SK-N-MC (cell line): ENCODE data around the gene PCDHA8.
"Not testable (repeated sequence)": the region's sequence is repeated elsewhere in the genome, so short reads cannot be mapped to it uniquely, and the experiment has no call there.

Experiments used
- DNase-seq: peaks from one replicate; pipeline ENCODE4 v3.0.0-alpha.2; 2011; ENCODE audit warnings: low read depth, low spot score
- H3K27ac ChIP-seq: fragments of 200-600 bp; sonication (generic); 2 replicates; pipeline ENCODE4 v1.5.1; 2016; ENCODE audit warnings: mixed run types
- H3K36me3 ChIP-seq: fragments of 200-600 bp; sonication (generic); 2 replicates; pipeline ENCODE4 v1.6.1; 2017; ENCODE audit warnings: antibody characterized with exemption, low read length, mixed read lengths; ENCODE audit not compliant: insufficient read depth
- H3K4me3 ChIP-seq: fragments of 200-600 bp; sonication (generic); 2 replicates; pipeline ENCODE4 v1.5.1; 2016
- H3K9ac ChIP-seq: fragments of 200-600 bp; sonication (generic); 2 replicates; pipeline ENCODE4 v1.8.0; 2017; ENCODE audit warnings: mixed run types, mixed read lengths; ENCODE audit not compliant: insufficient read length
- H3K9me3 ChIP-seq: fragments of 200-600 bp; sonication (generic); 2 replicates; pipeline ENCODE4 v1.6.1; 2017; ENCODE audit warnings: low read depth, mild to moderate bottlenecking, antibody characterized with exemption, low read length, moderate library complexity, mixed read lengths
- EZH2 ChIP-seq: fragments of 200-600 bp; sonication (generic); IDR thresholded peaks from one replicate; pipeline ENCODE4 v1.6.1; 2017; ENCODE audit warnings: antibody characterized with exemption
- FOXP2 ChIP-seq: optimal IDR thresholded peaks from 2 replicates; pipeline ENCODE3; 2011; ENCODE audit warnings: mild to moderate bottlenecking, moderate library complexity; ENCODE audit not compliant: insufficient read depth; ENCODE audit errors: extremely low read length, control extremely low read depth
- POLR2AphosphoS5 ChIP-seq: IDR thresholded peaks from 2 replicates; pipeline ENCODE4 v1.6.1; 2012; ENCODE audit warnings: mild to moderate bottlenecking, low read depth, low read length, borderline replicate concordance

PCDHA8 gene

DNA sequence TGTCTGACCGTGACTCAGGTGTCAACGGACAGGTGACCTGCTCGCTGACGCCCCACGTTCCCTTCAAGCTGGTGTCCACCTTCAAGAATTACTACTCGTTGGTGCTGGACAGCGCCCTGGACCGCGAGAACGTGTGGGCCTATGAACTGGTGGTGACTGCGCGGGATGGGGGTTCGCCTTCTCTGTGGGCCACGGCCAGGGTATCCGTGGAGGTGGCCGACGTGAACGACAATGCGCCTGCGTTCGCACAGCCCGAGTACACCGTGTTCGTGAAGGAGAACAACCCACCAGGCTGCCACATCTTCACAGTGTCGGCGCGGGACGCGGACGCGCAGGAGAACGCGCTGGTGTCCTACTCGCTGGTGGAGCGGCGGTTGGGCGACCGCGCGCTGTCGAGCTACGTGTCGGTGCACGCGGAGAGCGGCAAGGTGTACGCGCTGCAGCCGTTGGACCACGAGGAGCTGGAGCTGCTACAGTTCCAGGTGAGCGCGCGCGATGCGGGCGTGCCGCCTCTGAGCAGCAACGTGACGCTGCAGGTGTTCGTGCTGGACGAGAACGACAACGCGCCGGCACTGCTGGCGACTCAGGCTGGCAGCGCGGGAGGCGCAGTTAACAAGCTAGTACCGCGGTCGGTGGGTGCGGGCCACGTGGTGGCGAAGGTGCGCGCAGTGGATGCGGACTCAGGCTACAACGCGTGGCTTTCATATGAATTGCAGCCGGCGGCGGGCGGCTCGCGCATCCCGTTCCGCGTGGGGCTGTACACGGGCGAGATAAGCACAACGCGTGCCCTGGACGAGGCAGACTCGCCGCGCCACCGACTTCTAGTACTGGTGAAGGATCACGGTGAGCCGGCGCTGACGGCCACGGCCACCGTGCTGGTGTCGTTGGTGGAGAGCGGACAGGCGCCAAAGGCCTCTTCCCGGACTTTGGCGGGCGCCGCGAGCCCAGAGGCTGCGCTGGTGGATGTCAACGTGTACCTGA is 29.5 kb downstream of the PCDHA8 start:
- DNase-seq = no peak
- Histone ChIP-seq H3K36me3 (no peaks in the 10 kb centered on the region), H3K27ac (no peak overlapping the region), H3K4me3 (no peak overlapping the region), H3K9ac (no peak overlapping the region), H3K9me3 (no peaks in the 10 kb centered on the region)
- TF ChIP-seq POLR2AphosphoS5 = no peak
- TF ChIP-seq FOXP2 = no peak
- no peak for TF ChIP-seq EZH2

- no peak for DNase-seq
- no peaks in the 10 kb centered on the region for H3K36me3 ChIP-seq
- no peaks in the 10 kb centered on the region for H3K9me3 ChIP-seq
- H3K27ac ChIP-seq = no peak within 1 kb of the TSS
- H3K9ac ChIP-seq = no peak within 1 kb of the TSS
- no peak for TF ChIP-seq POLR2AphosphoS5
- no peak for TF ChIP-seq FOXP2
- TF ChIP-seq EZH2 = no peak
- H3K4me3 ChIP-seq = no peak within 1 kb of the TSS
Observed at GRCh38 chr5:140875085-140876065, 34.4 kb downstream of the PCDHA8 start, which contains the start of gene PCDHA12. Gene PCDHA12, plus strand, starts transcription at chr5:140875308. Its CDS starts 165 bp downstream, at chr5:140875473.

GRCh38 chr5:140876541-140877261 is 35.7 kb downstream of the PCDHA8 start:
- H3K27ac ChIP-seq, H3K36me3 ChIP-seq, H3K9ac ChIP-seq, DNase-seq, H3K9me3 ChIP-seq, H3K4me3 ChIP-seq: not testable (repeated sequence)

DNA sequence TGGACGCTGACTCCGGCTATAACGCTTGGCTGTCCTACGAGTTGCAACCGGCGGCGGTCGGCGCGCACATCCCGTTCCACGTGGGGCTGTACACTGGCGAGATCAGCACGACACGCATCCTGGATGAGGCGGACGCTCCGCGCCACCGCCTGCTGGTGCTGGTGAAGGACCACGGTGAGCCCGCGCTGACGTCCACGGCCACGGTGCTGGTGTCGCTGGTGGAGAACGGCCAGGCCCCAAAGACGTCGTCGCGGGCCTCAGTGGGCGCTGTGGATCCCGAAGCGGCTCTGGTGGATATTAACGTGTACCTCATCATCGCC is 36.2 kb downstream of the PCDHA8 start:
- TF ChIP-seq EZH2 (no peak), FOXP2 (no peak), POLR2AphosphoS5 (no peak)
- DNase-seq = no peak
- Histone ChIP-seq H3K9ac (no peak overlapping the region), H3K4me3 (no peak overlapping the region), H3K36me3 (no peaks in the 10 kb centered on the region), H3K27ac (no peak overlapping the region), H3K9me3 (no peaks in the 10 kb centered on the region)

DNA sequence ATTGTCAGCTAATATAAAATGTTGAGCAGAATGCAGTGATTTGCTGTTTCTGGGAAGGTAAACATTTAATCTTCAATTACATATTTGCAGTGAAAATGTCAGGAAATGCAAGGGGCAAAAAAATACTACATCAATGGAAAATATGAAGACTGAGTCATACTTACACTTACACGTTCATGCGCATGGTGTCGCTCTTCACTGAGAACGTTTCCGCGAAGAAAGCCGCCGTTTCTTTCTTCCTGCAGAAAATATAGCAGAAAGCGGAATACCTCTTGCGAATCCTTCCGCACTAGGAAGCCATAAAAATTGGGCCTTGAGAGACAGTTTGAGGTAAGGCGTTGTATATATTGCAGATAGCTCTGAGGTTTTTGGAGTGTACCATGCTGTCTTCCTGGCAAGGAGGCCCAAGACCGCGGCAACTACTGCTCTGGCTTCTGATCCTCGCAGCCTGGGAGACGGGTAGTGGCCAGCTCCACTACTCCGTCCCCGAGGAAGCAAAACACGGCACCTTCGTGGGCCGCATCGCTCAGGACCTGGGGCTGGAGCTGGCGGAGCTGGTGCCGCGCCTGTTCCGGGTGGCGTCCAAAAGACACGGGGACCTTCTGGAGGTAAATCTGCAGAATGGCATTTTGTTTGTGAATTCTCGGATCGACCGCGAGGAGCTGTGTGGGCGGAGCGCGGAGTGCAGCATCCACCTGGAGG is 41.1 kb downstream of the PCDHA8 start, which contains the start of gene PCDHA13:
Gene PCDHA13, plus strand, starts transcription at position 236 of the 702 bp plus-strand sequence. Its CDS starts 145 bp downstream, at position 381.
- H3K9me3 ChIP-seq = no peaks in the 10 kb centered on the region
- TF ChIP-seq FOXP2 (no peak), POLR2AphosphoS5 (no peak), EZH2 (no peak)
- no peaks in the 10 kb centered on the region for H3K36me3 ChIP-seq
- no peak within 1 kb of the TSS for H3K9ac ChIP-seq
- H3K27ac ChIP-seq = no peak within 1 kb of the TSS
- no peak within 1 kb of the TSS for H3K4me3 ChIP-seq
- DNase-seq = no peak

GRCh38 chr5:140882591-140882899 is 41.6 kb downstream of the PCDHA8 start:
- Histone ChIP-seq H3K4me3 (no peak overlapping the region), H3K9me3 (no peaks in the 10 kb centered on the region), H3K27ac (no peak overlapping the region), H3K9ac (no peak overlapping the region), H3K36me3 (no peaks in the 10 kb centered on the region)
- DNase-seq = no peak
- TF ChIP-seq POLR2AphosphoS5 (no peak), FOXP2 (no peak)

DNA sequence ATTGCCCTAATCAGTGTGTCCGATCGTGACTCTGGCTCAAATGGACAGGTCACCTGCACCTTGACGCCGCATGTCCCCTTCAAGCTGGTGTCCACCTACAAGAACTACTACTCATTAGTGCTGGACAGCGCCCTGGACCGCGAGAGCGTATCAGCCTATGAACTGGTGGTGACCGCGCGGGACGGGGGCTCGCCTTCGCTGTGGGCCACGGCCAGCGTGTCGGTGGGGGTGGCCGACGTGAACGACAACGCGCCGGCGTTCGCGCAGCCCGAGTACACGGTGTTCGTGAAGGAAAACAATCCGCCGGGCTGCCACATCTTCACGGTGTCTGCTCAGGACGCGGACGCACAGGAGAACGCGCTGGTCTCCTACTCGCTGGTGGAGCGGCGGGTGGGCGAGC is 42.4 kb downstream of the PCDHA8 start:
- H3K9me3 ChIP-seq = no peaks in the 10 kb centered on the region
- DNase-seq = no peak
- H3K9ac ChIP-seq = no peak overlapping the region

More for the DNA sequence above, 42.4 kb downstream of the PCDHA8 start:
- no peak overlapping the region for H3K27ac ChIP-seq
- H3K4me3 ChIP-seq = no peak overlapping the region
- H3K36me3 ChIP-seq = no peaks in the 10 kb centered on the region
- TF ChIP-seq FOXP2 = no peak
- TF ChIP-seq EZH2 = no peak
- TF ChIP-seq POLR2AphosphoS5 = no peak
